ENCODE data around the gene TOR4A. TPM values are rescaled to one million over a fixed set of nuclear protein-coding genes. Genes with fewer than 3 reads are reported as not detected.
A peak's percentile ranks its signal among the peaks of the same experiment; 100 is the strongest.

TOR4A gene
- total and polyA plus RNA-seq, 5 donors: 6.2 to 17.2 (median 12.9) TPM

DNA sequence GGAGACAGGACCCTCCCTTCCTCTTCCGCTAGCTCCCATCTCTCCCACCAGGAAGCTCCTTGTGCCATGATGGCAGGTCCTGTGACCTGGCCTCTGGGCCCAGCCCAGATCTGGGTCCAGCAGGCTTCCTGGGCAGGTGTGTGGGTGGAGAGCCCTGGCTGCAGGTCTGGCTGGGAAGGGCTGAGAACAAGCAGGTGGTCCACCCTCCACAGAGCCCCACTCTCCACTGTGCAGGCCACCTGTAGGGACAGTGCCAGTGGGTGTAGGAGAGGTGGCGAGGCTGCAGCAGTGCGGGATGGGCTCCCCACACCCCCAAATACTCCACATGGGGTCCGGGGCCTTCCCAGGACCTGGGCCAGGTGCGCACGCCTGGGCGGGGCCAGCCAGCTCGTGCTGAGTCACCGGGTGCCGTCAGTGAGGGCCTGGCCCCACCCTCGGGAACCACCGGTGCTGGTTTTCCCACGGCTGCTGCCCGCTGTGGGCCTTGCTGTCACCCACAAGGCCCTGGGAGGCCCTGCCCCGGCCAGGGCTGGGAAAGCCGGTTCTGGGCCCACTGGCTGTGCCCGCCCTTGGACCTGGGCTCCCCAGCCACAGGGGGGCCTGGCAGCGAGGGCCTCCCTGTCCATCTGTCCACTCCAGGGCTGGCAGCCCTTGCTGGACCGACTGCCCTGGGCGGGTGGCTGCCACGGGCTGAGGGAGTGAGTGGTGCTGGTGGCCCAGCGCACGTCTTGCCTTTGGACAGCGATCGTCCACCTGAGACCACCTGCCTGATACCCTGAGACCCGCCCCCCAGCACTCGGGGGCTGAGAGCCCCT, 33.9 kb downstream of the TOR4A start:
- peak in 2 of 3 donors; percentile 32 to 62 for DNase-seq
- Histone ChIP-seq H3K27me3 (ENCODE audit: control insufficient read depth, insufficient read depth) (no peaks in the 10 kb centered on the region), H3K4me1 (ENCODE audit: control insufficient read depth, insufficient read depth, low read length) (no peaks in the 10 kb centered on the region), H3K9me3 (ENCODE audit: control insufficient read depth, low read length) (no peaks in the 10 kb centered on the region), H3K27ac (ENCODE audit: low read length) (no peak overlapping the region), H3K4me3 (ENCODE audit: low read length) (no peak overlapping the region)
- intact Hi-C loops (cut with DNase I): no loop called here
- 82% methylated on average over 27 of the region's 27 CpGs for WGBS
- no peak for ATAC-seq

DNA sequence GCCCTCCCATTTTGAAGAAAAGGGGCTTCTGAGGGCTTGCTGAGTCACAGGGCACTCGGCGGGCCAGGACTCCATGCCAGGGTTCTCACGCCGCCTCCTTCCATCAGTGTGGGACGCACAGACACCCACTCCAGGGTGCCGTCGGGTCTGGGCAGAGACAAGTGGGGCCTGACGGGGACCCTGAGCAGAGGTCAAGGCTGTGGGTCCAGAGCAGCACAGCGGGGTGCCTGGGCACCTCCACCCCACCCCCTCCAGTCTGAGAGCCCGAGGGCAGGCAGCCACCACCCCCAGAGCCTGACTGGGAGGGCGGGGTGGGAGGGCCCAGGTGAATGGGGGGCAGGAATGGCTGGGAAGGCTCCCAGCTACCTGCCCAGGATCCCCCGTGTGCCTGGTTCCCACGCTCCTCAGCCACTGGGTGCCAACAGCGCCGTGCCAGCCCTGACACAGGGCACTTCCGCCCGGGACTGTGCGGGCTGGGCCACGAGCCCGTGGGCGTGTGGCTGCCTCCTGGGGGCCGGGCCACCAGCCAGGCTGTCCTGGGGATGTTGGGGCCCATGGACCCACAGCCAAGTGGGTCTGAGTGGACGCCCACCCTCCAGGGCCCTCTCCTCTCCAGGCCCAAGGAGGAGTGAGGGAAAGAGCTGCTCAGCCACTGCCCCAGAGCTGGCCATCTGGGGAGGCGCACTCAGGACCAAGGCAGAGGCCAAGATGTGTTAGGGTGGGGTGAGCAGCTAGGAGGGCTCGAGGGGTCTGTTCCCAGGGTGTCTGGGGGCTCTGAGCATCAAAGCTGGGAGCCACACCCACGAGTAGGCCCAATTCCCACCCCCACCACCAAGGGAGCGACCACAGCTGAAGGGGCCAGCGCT, 34.7 kb downstream of the TOR4A start:
- peak in 1 of 3 donors; percentile 30 for DNase-seq

DNA sequence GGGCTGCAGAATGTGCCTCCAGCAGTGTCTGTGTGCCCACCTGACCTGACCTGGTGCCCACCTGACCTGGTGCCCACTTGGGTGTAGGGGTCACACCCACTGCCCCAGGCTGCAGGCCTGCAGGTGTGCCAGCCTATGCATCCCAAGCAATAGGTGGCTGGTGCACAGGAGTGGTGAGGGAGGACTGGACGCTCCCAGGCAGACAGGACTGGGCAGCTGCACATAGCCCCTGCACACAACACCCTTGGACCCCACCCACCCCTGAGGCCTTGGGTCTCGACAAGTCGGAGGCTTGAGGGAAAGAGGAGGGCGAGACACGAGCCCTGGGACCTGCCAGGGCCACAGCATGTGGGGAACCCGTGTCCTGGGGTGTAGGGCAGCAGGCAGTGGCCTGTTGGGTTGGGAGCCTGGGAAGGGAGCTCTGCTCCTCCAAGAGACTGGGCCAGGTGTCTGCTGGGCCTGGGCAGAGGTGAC, 35.4 kb downstream of the TOR4A start:
- intact Hi-C loops (cut with DNase I): no loop called here
- DNase-seq (peak in 2 of 3 donors; percentile 41 to 57), ATAC-seq (no peak)
- Histone ChIP-seq H3K9me3 (ENCODE audit: control insufficient read depth, low read length) (no peaks in the 10 kb centered on the region), H3K27ac (ENCODE audit: low read length) (no peak overlapping the region), H3K27me3 (ENCODE audit: control insufficient read depth, insufficient read depth) (no peaks in the 10 kb centered on the region), H3K4me3 (ENCODE audit: low read length) (no peak overlapping the region), H3K4me1 (ENCODE audit: control insufficient read depth, insufficient read depth, low read length) (no peaks in the 10 kb centered on the region)
- WGBS: 90% methylated on average over 6 of the region's 6 CpGs

More for the DNA sequence above, 34.7 kb downstream of the TOR4A start:
- H3K9me3 ChIP-seq (ENCODE audit: control insufficient read depth, low read length): no peaks in the 10 kb centered on the region
- H3K27me3 ChIP-seq (ENCODE audit: control insufficient read depth, insufficient read depth): no peaks in the 10 kb centered on the region
- no peaks in the 10 kb centered on the region for H3K4me1 ChIP-seq (ENCODE audit: control insufficient read depth, insufficient read depth, low read length)
- intact Hi-C loops (cut with DNase I): no loop called here
- WGBS: 84% methylated on average over 28 of the region's 28 CpGs
- H3K4me3 ChIP-seq (ENCODE audit: low read length): no peak overlapping the region
- ATAC-seq: no peak
- no peak overlapping the region for H3K27ac ChIP-seq (ENCODE audit: low read length)

DNA sequence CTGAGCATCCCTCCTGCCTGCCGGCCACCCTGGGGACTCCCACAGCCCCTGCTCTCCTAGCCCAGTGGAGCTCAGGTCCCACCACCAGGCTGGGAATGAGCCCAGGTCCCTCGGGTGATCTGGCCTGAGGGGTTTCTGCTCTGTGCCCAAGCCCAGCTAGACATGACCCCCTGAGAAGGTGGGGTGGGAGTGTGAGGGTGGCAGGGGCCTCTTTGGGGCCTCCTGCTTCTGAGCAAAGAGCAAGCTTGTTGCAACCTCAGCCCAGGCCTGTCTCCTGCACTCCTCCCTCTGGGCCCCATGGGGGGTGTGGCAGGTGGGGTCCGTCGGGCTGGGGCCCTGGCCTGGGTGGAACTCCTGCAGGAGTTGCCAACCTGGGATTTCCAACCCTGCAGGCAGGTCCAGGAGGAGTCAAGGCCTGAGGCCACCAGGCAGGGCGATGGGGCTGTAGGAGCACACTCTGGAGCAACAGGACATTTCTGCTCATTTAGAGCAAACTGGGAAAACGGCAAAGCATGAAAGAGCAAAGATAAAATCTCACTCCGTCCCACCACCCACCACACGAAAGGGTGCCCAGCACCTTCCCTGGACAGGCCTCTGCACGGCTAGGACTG, 35.9 kb downstream of the TOR4A start:
- no peak for DNase-seq
- no peak overlapping the region for H3K27ac ChIP-seq (ENCODE audit: low read length)
- ATAC-seq: no peak
- WGBS: 79% methylated on average over 9 of the region's 9 CpGs
- no peaks in the 10 kb centered on the region for H3K27me3 ChIP-seq (ENCODE audit: control insufficient read depth, insufficient read depth)
- no peaks in the 10 kb centered on the region for H3K4me1 ChIP-seq (ENCODE audit: control insufficient read depth, insufficient read depth, low read length)
- H3K9me3 ChIP-seq (ENCODE audit: control insufficient read depth, low read length): no peaks in the 10 kb centered on the region
- intact Hi-C loops (cut with DNase I): no loop called here
- H3K4me3 ChIP-seq (ENCODE audit: low read length): no peak overlapping the region

DNA sequence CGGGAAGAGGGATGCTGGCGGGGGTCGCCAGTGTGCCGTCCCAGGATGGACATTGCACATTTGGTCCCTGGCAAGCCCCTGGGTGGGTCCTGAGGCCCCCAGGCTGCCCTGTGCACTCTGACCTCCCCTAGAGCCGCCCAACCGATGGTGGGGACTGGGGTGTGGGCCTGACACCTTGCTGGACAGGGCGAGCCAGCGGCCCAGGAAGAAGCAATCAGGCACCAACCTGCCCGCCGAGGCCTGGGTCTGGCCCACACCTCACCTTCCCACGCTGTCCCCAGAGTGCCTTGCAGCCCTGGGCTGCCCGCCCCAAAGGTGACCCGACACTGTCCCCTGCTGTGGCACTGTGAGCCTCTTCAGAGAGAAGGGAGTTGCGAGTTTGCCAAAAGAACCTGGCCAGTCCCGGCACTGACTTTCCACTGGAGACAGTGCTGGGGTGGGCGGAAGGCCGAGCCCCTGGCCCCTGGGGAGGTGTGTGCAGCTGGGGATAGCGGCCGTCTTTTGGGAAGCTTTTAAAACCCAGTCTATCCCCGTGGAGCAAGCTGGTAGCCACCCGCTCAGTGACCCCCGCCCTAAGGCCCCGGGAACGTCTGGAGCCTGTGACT, 36.5 kb downstream of the TOR4A start:
- ATAC-seq (no peak), DNase-seq (peak in 1 of 3 donors; percentile 47)
- H3K9me3 ChIP-seq (ENCODE audit: control insufficient read depth, low read length): no peaks in the 10 kb centered on the region
- 76% methylated on average over 24 of the region's 24 CpGs for WGBS
- H3K27ac ChIP-seq (ENCODE audit: low read length): no peak overlapping the region
- intact Hi-C loops (cut with DNase I): no loop called here
- H3K27me3 ChIP-seq (ENCODE audit: control insufficient read depth, insufficient read depth): no peaks in the 10 kb centered on the region
- no peak overlapping the region for H3K4me3 ChIP-seq (ENCODE audit: low read length)
- H3K4me1 ChIP-seq (ENCODE audit: control insufficient read depth, insufficient read depth, low read length): no peaks in the 10 kb centered on the region

DNA sequence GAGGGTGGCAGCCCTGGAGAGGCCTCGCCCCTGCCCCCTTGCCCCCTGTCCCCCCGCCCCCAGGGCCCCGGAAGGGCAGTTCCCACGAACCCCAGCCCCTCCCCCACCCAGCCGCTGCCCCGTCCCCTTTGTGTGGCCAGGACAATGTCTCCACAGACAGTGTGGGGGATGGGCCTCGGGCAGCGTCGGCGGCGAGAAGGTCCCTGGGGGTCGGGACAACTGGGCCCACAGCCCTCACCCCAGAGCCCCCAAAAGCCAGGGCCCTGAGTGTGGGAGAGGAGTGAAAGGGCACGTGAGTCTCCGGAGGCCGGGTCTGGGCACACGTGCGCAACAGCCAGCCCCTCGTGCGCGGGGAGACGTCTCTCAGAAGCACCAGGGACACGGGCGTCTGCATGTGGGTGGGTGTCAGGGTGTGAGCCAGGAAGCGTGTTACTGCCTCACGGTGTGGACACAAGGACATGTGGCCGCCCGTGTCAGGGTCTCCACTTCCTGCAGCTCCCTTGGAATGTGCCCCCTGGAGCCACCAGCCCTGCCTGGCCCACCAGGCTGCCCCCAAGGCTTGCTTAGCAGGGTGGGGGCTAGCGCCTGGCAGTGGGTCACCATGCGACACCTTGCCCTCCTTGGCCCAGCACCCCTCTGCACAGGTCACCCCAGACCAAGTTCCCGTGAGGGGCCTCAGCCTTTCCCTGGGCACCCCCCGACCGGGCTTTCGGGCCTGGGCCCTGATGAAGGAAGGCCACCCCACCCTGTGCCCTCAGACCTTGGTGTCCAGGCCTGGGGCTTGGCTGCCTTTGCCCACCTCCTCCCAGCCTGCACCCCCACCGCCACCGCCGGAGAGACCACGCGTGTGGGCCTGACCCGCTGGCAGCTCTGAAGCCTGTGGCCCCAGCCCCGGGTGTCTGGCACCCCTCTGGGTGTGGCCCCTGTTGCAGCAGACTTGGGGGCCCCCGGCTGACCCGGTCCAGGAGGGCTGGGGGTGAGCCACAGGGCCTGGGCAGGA, 37.3 kb downstream of the TOR4A start:
- Histone ChIP-seq H3K4me1 (ENCODE audit: control insufficient read depth, insufficient read depth, low read length) (no peaks in the 10 kb centered on the region), H3K27me3 (ENCODE audit: control insufficient read depth, insufficient read depth) (no peaks in the 10 kb centered on the region)
- intact Hi-C loops (cut with DNase I): no loop called here

DNA sequence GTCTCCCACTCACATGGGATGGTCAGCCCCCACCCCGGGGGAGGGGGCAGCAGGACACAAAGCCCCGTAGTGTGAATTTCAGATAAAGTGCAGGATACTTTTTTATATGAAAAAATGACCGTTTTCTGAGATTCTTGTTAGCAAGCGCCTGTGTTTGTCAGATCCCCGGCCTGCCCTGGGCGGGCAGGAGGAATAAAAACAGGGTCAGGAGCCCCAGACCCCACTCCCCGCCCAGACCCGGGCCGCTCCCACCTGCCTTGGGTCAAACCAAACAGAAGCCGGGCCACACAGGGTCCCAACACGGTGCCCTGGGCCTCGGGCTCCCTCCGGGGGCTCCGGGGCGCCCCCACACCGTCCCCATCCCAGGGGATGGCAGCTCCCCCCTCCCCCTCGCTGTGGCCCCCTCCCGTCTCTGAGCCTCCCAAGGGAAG, 38.1 kb downstream of the TOR4A start:
- H3K27ac ChIP-seq (ENCODE audit: low read length): no peak overlapping the region
- no peak for ATAC-seq
- 26% methylated on average over 18 of the region's 18 CpGs for WGBS
- intact Hi-C loops (cut with DNase I): no loop called here
- DNase-seq: peak in 1 of 3 donors; percentile 47
- no peaks in the 10 kb centered on the region for H3K4me1 ChIP-seq (ENCODE audit: control insufficient read depth, insufficient read depth, low read length)
- no peaks in the 10 kb centered on the region for H3K9me3 ChIP-seq (ENCODE audit: control insufficient read depth, low read length)
- H3K4me3 ChIP-seq (ENCODE audit: low read length): no peak overlapping the region
- no peaks in the 10 kb centered on the region for H3K27me3 ChIP-seq (ENCODE audit: control insufficient read depth, insufficient read depth)

More for the DNA sequence above, 37.3 kb downstream of the TOR4A start:
- ATAC-seq (no peak), DNase-seq (peak in 2 of 3 donors; percentile 61 to 75)
- Histone ChIP-seq H3K9me3 (ENCODE audit: control insufficient read depth, low read length) (no peaks in the 10 kb centered on the region), H3K27ac (ENCODE audit: low read length) (no peak overlapping the region), H3K4me3 (ENCODE audit: low read length) (no peak overlapping the region)
- 64% methylated on average over 42 of the region's 42 CpGs for WGBS

DNA sequence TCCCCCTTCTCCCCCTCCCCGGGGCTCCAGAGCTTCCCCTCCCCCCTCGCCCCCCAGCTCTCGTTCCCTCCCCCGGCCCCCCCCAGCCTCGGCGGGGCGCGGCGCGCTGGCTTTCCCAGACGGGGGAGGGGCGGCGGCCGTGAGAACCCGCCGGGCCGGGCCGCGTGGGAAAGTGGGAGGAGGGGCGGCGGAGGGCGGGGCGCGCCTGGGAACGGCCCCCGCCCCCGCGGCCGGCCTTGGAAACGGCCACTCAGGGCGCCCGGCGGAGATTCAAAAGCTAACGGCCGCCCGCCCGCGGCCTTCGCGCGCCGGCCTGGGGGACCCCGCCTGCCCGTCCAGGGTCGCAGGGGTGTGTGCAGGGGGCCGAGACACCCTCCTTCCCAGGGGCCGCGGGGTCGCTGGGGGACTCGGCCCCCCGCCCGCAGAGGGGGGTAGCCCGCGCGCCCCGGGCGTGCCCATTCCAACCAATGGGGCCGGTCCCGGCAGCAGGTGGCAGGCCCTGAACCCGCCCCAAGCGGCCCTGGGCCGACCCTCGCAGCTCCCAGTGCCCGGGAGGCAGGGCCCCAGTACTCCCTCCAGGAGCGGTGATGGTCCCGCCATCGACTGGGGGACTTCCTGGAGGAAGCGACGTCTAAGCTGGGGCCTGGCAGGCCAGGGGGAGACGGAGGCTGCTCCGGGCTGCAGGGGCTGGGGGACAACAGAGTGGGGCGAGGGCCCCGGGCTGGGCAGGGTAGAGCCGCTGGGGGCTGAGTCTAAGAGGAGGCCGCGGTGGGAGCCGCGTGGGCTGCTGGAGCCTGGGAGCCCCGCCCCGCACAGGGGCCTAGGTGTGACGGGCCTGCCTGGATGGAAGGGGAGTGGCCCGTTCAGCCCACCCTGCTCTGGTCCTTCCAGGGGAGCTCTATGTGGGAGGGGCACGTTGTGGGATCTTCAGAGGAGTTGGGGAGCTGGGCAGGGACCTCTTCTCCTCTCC, 38.8 kb downstream of the TOR4A start:
- intact Hi-C loops (cut with DNase I): no loop called here
- Histone ChIP-seq H3K9me3 (ENCODE audit: control insufficient read depth, low read length) (no peaks in the 10 kb centered on the region), H3K4me3 (ENCODE audit: low read length) (no peak overlapping the region), H3K27ac (ENCODE audit: low read length) (no peak overlapping the region), H3K4me1 (ENCODE audit: control insufficient read depth, insufficient read depth, low read length) (no peaks in the 10 kb centered on the region), H3K27me3 (ENCODE audit: control insufficient read depth, insufficient read depth) (no peaks in the 10 kb centered on the region)
- DNase-seq (peak; percentile 74 to 88 (median 83)), ATAC-seq (peak in 1 of 2 donors; percentile 51)
- 7% methylated on average over 82 of the region's 83 CpGs for WGBS

All from right cardiac atrium (tissue), 5 donors.